PFSK-1 (cell line): ENCODE measurements around the gene CLIC4.

Experiments
- FOXP2 ChIP-seq: optimal IDR thresholded peaks from 2 replicates; pipeline ENCODE3; 2011; ENCODE audit warnings: borderline replicate concordance, control low read depth, inconsistent platforms; ENCODE audit not compliant: insufficient read depth; ENCODE audit errors: extremely low read length, extremely low read depth
- POLR2AphosphoS5 ChIP-seq: IDR thresholded peaks from 2 replicates; pipeline ENCODE4 v1.6.1; 2012; ENCODE audit warnings: low read depth, mild to moderate bottlenecking, control low read depth, low read length, moderate library complexity
- SIN3A ChIP-seq: IDR thresholded peaks from 2 replicates; pipeline ENCODE4 v1.6.1; 2012; ENCODE audit warnings: mild to moderate bottlenecking, low read length, moderate library complexity, borderline replicate concordance; ENCODE audit not compliant: insufficient read depth
- TAF1 ChIP-seq: IDR thresholded peaks from 2 replicates; pipeline ENCODE4 v1.6.1; 2012; ENCODE audit warnings: low read length, control low read depth, borderline replicate concordance; ENCODE audit not compliant: insufficient read depth

DNA sequence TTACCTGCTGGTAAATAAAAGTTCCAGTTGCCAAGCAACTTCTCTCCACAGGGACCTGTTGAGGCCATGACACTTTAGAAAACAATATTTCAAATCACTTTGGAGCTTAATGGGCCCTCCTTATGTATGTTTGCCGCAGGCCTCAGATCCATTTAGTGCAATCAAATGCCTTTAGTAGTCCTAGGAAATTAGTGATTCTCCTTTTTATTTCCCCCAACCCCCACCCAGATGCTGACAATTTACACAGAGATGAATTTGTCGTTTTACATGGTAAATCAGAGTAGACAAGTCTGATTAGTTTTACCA lies 83.6 kb downstream of the CLIC4 start:
- TF ChIP-seq POLR2AphosphoS5 (no peak), TAF1 (no peak), FOXP2 (no peak), SIN3A (no peak)
